ENCODE measurements around the gene APOOL. TPM values are rescaled to one million over a fixed set of nuclear protein-coding genes. Genes with fewer than 3 reads are reported as not detected.
"Not testable (repeated sequence)": the region's sequence is repeated elsewhere in the genome, so short reads cannot be mapped to it uniquely, and the experiment has no call there.

The APOOL gene, protein sequence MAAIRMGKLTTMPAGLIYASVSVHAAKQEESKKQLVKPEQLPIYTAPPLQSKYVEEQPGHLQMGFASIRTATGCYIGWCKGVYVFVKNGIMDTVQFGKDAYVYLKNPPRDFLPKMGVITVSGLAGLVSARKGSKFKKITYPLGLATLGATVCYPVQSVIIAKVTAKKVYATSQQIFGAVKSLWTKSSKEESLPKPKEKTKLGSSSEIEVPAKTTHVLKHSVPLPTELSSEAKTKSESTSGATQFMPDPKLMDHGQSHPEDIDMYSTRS
- 5.8 TPM for polyA plus RNA-seq (2012; ENCODE audit: low read depth, missing spikeins)

DNA sequence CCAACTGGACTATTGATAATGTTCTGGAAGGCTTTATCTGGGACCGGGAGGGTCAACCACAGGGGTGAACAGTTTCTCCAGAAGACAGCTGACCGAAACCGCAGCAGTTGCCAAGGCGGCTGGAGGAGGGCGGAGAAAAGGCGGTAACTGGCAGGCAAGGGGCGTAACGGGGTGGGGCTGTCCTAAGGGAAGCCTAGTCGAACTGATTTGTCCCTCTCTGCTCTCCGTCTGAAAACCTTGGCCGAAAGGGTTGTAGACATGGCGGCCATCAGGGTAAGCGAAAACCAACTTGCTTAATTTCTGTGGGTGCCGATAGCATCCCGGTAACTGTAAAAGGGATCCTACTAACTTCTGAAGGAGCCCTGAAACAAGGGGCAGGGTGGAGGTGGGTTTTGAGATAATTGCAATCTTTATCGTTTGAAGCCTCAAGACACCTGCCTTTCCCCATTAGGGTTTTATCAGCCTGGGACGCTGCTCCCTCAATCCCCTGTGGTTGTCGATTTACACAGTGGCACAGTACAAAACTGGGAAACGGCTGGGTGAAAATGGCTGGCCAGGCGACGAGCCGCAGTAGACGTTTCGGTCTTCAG is at the start of gene APOOL:
TSS of gene APOOL (plus strand) at position 223 of the 590 bp plus-strand sequence. CDS start at position 259, 36 bp downstream.
- TF ChIP-seq POU2F2 (IDR thresholded peaks at IDR 0.05; ENCODE audit: low read depth, low read length) = 0 out of 2 replicates have a peak, but pooled peaks have one; percentile 7
- peak; percentile 70 for TF ChIP-seq POLR2A (IDR thresholded peaks at IDR 0.05; ENCODE audit: low read depth, low read length)
- TF ChIP-seq SPI1 (IDR thresholded peaks at IDR 0.05; ENCODE audit: low read depth, low read length) = no peak
- 0 out of 2 replicates have a peak, but pooled peaks have one; percentile 24 for TF ChIP-seq POLR2AphosphoS5 (IDR thresholded peaks at IDR 0.05; ENCODE audit: low read depth, low read length)
- no peak for TF ChIP-seq PAX5 (IDR thresholded peaks at IDR 0.05; ENCODE audit: insufficient read depth, low read length, severe bottlenecking)
- peak; percentile 53; the same call in 1 of the 2 replicates for TF ChIP-seq TAF1 (IDR thresholded peaks at IDR 0.05; ENCODE audit: low read depth, low read length)
- DNase-seq (ENCODE audit: insufficient read length, low spot score) = peak; percentile 9
- peak; percentile 88 for FAIRE-seq

DNA sequence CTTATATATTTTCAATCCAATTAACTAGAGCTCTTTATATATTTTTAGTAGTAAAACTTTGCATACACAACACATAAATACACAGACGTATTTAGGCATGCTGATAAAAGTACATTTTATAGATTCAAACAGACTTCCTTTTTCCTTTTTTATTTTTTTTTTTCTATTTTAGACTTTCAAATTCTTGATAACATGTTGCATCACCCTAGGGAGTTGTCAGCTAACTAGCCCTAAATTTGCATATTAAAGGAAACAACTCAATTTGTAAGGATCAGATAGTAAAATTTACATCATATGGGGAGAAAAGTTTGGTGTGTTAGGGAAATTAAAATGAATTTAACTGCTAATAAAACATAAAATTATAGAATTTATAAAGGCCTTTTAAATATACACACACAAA is 47.4 kb upstream of the APOOL start:
- no peak for TF ChIP-seq PAX5 (IDR thresholded peaks at IDR 0.05; ENCODE audit: insufficient read depth, low read length, severe bottlenecking)
- no peak for TF ChIP-seq POLR2A (IDR thresholded peaks at IDR 0.05; ENCODE audit: low read depth, low read length)
- no peak for TF ChIP-seq SPI1 (IDR thresholded peaks at IDR 0.05; ENCODE audit: low read depth, low read length)
- DNase-seq (ENCODE audit: insufficient read length, low spot score) (no peak), FAIRE-seq (no peak)

DNA sequence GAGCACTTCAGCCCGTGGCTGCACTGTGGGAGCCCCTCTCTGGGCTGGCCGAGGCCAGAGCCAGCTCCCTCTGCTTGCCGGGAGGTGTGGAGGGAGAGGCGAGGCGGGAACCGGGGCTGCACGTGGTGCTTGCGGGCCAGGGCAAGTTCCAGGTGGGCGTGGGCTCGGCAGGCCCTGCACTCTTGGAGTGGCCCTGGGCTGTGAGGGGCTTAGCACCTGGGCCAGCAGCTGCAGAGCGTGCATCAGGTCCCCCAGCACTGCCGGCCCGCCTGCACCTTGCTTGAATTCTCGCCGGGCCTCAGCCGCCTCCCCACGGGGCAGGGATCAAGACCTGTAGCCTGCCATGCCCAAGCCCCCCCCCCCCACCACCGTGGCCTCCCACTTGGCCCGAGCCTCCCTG is 28.9 kb upstream of the APOOL start:
- FAIRE-seq = no peak
- DNase-seq (ENCODE audit: insufficient read length, low spot score) = no peak
- TF ChIP-seq POLR2A (IDR thresholded peaks at IDR 0.05; ENCODE audit: low read depth, low read length) (no peak), PAX5 (IDR thresholded peaks at IDR 0.05; ENCODE audit: insufficient read depth, low read length, severe bottlenecking) (no peak)

DNA sequence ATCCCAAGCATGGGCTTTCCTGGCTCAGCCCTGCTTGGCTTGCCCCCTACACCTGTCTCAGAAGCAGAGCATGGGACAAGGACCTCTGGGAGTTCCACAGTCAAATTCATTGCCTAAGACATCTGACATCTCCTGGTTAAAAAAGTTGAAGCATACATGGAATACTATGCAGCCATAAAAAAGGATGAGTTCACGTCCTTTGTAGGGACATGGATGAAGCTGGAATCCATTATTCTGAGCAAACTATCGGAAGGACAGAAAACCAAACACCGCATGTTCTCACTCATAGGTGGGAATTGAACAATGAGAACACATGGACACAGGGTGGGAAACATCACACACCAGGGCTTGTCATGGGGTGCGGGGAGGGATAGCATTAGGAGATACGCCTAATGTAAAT is 11.9 kb upstream of the APOOL start:
- FAIRE-seq; DNase-seq (ENCODE audit: insufficient read length, low spot score): not testable (repeated sequence)

DNA sequence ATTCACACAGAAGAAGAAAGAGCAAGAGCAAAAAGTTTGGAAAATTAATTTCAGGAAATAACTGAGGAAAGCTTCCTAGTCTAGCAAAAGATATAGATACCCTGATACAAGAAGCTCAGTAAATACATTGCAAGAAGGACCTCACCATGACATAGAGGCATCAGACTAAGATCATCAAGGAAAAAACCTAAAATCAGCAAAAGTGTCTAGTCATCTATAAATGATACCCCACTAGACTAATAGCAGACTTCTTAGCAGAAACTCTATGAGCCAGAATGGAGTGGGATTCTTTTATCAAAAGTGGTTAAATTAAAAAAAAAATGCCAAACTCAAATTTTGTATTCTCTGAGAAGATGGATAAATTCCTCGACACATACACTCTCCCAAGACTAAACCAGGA is 10.5 kb upstream of the APOOL start:
- TF ChIP-seq TAF1 (IDR thresholded peaks at IDR 0.05; ENCODE audit: low read depth, low read length) = no peak
- DNase-seq (ENCODE audit: insufficient read length, low spot score) = no peak
- FAIRE-seq = no peak

DNA sequence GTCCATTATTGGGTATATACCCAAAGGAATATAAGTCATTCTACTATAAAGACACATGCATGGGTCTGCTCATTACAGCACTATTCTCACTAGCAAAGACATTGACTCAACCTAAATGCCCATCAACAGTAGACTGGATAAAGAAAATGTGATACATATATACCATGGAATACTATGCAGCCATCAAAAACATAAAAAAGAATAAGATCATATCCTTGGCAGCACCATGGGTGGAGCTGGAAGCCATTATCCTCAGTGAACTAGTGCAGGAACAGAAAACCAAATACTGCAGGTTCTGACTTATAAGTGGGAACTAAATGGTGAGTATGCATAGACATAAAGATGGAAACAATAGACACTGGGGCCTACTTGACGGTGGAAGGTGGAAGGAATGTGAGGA is 2.3 kb upstream of the APOOL start:
- TF ChIP-seq POU2F2 (IDR thresholded peaks at IDR 0.05; ENCODE audit: low read depth, low read length) = no peak
- TF ChIP-seq POLR2A (IDR thresholded peaks at IDR 0.05; ENCODE audit: low read depth, low read length) = no peak
- TF ChIP-seq SPI1 (IDR thresholded peaks at IDR 0.05; ENCODE audit: low read depth, low read length) = no peak
- TF ChIP-seq POLR2AphosphoS5 (IDR thresholded peaks at IDR 0.05; ENCODE audit: low read depth, low read length) = no peak
- no peak for TF ChIP-seq PAX5 (IDR thresholded peaks at IDR 0.05; ENCODE audit: insufficient read depth, low read length, severe bottlenecking)
- no peak for DNase-seq (ENCODE audit: insufficient read length, low spot score)
- FAIRE-seq = no peak

DNA sequence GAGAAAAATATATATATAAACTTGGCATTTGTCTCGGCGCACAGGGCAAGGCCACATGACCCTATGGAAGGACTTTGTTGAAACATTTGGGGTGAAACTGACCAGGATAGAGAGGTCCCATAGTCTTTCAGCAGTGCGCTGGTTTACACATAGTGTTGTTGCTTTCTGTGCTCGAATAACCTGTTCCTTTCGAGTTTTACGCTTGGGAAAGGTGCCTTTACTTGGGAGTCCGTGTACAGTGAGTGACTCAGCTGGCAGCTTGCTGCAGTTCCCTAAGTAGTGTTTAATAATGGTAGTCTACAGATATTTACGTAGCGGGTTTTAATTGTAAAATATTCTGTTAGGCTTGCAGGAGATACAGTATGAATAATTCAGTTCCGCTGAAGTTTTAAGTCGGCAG is 578 bp downstream of the APOOL start:
- TF ChIP-seq PAX5 (IDR thresholded peaks at IDR 0.05; ENCODE audit: insufficient read depth, low read length, severe bottlenecking) = no peak
- no peak for TF ChIP-seq POLR2A (IDR thresholded peaks at IDR 0.05; ENCODE audit: low read depth, low read length)
- TF ChIP-seq POLR2AphosphoS5 (IDR thresholded peaks at IDR 0.05; ENCODE audit: low read depth, low read length) = no peak
- TF ChIP-seq POU2F2 (IDR thresholded peaks at IDR 0.05; ENCODE audit: low read depth, low read length) = no peak
- TF ChIP-seq TAF1 (IDR thresholded peaks at IDR 0.05; ENCODE audit: low read depth, low read length) = no peak
- no peak for TF ChIP-seq SPI1 (IDR thresholded peaks at IDR 0.05; ENCODE audit: low read depth, low read length)
- no peak for FAIRE-seq
- DNase-seq (ENCODE audit: insufficient read length, low spot score) = no peak

DNA sequence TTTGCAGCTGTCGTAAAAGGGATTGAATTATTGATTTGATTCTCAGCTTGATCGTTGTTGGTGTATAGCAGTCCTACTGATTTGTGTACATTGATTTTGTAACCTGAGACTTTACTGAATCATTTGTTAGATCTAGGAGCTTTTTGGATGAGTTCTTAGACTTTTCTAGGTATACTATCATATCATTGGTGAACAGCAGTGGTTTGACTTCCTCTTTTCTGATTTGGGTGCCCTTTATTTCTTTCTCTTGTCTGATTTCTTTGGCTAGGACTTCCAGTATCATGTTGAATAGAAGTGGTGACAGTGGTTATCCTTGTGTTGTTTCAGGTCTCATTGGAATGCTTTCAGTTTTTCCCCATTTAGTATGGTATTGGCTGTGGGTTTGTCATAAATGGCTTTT is 8.4 kb downstream of the APOOL start:
- DNase-seq (ENCODE audit: insufficient read length, low spot score) = no peak
- TF ChIP-seq POU2F2 (IDR thresholded peaks at IDR 0.05; ENCODE audit: low read depth, low read length) = no peak
- TF ChIP-seq PAX5 (IDR thresholded peaks at IDR 0.05; ENCODE audit: insufficient read depth, low read length, severe bottlenecking) = no peak
- no peak for TF ChIP-seq POLR2A (IDR thresholded peaks at IDR 0.05; ENCODE audit: low read depth, low read length)
- peak; percentile 38; the same call in 1 of the 2 replicates for TF ChIP-seq SPI1 (IDR thresholded peaks at IDR 0.05; ENCODE audit: low read depth, low read length)
- no peak for TF ChIP-seq POLR2AphosphoS5 (IDR thresholded peaks at IDR 0.05; ENCODE audit: low read depth, low read length)
- TF ChIP-seq TAF1 (IDR thresholded peaks at IDR 0.05; ENCODE audit: low read depth, low read length) = no peak
- peak; percentile 38 for FAIRE-seq

DNA sequence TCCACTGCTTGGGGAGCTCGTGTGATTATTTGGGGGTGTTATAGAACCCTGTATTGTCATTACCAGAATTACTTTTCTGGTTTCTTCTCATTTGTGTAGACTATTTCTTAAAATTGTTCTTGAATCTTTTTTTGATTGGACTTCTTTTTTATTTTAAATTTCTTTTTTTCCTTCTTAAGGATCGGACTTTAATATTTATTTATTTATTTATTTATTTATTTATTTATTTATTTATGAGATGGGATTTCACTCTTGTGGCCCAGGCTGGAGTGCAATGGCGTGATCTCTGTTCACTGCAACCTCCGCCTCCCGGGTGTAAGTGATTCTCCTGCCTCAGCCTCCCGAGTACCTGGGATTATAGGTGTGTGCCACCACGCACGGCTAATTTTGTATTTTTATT is 11.7 kb downstream of the APOOL start:
- not testable (repeated sequence) for DNase-seq (ENCODE audit: insufficient read length, low spot score); FAIRE-seq

DNA sequence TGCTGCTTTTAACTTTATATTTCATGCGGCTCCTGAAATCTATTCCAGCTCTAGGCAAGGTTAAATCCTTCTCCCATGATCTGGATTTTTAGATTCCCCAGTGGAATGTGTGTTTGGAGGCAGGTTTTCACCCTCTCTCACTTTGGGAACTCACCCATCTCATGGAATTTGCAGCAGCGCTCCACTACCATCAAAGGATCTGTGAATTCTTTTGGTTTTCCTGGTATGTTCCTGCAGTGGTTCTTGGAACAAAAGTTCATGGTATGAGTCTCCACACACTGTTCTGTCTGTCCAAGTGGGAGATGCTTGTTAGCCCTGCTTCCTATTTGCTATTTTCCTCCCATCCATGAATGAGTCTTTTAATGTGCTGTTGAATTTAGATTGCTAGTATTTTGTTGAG is 14.0 kb downstream of the APOOL start:
- no peak for DNase-seq (ENCODE audit: insufficient read length, low spot score)
- no peak for FAIRE-seq
- TF ChIP-seq POU2F2 (IDR thresholded peaks at IDR 0.05; ENCODE audit: low read depth, low read length) = no peak
- no peak for TF ChIP-seq TAF1 (IDR thresholded peaks at IDR 0.05; ENCODE audit: low read depth, low read length)
- TF ChIP-seq POLR2AphosphoS5 (IDR thresholded peaks at IDR 0.05; ENCODE audit: low read depth, low read length) = no peak
- no peak for TF ChIP-seq PAX5 (IDR thresholded peaks at IDR 0.05; ENCODE audit: insufficient read depth, low read length, severe bottlenecking)
- TF ChIP-seq SPI1 (IDR thresholded peaks at IDR 0.05; ENCODE audit: low read depth, low read length) = no peak
- TF ChIP-seq POLR2A (IDR thresholded peaks at IDR 0.05; ENCODE audit: low read depth, low read length) = no peak

DNA sequence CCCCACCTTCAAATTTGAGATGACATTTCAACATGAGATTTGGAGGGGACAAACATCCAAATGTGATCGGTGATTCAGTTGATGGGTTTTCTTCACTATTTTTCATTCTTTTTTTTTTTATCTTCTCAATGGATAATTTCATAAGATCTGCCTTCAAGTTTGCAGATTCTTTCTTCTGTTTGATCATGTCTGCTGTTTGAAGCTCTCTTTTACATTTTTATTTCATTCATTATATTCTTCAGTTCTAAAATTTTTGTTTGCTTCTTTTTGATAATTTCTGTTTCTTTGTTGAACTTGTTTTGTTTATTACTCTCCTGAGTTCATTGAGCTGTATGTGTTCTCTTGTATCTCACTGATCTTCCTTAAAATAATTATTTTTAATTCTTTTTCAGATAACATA is 14.8 kb downstream of the APOOL start:
- no peak for DNase-seq (ENCODE audit: insufficient read length, low spot score)
- TF ChIP-seq POU2F2 (IDR thresholded peaks at IDR 0.05; ENCODE audit: low read depth, low read length) = no peak
- no peak for TF ChIP-seq PAX5 (IDR thresholded peaks at IDR 0.05; ENCODE audit: insufficient read depth, low read length, severe bottlenecking)
- TF ChIP-seq POLR2AphosphoS5 (IDR thresholded peaks at IDR 0.05; ENCODE audit: low read depth, low read length) = no peak
- TF ChIP-seq SPI1 (IDR thresholded peaks at IDR 0.05; ENCODE audit: low read depth, low read length) = no peak
- TF ChIP-seq POLR2A (IDR thresholded peaks at IDR 0.05; ENCODE audit: low read depth, low read length) = no peak
- TF ChIP-seq TAF1 (IDR thresholded peaks at IDR 0.05; ENCODE audit: low read depth, low read length) = no peak
- FAIRE-seq = no peak
